Astrocyte (in vitro differentiated cells and primary cell): Measurements from ENCODE around the gene PIGQ. TPM values are rescaled to one million over a fixed set of nuclear protein-coding genes. Genes with fewer than 3 reads are reported as not detected.

Source experiments
- DNase-seq: peaks from one replicate; pipeline ENCODE4 v3.0.0-alpha.2; 2010; ENCODE audit warnings: low read depth
- FAIRE-seq: peaks from 2 replicates; lab custom pipeline; 2011; peaks lifted over from hg19 to GRCh38; lab: Jason Lieb, UNC
- H2AFZ ChIP-seq: 2 replicates; pipeline ENCODE4 v1.6.0; 2012; ENCODE audit warnings: low read depth, low read length, inconsistent platforms
- H3K27ac ChIP-seq: 2 replicates; pipeline ENCODE4 v1.5.1; 2011; ENCODE audit warnings: low read depth, low read length, inconsistent platforms
- H3K27me3 ChIP-seq: 2 replicates; pipeline ENCODE4 v1.6.0; 2011; ENCODE audit warnings: low read length, inconsistent platforms; ENCODE audit not compliant: insufficient read depth
- H3K36me3 ChIP-seq: 2 replicates; pipeline ENCODE4 v1.5.1; 2011; ENCODE audit warnings: low read length, inconsistent platforms; ENCODE audit not compliant: insufficient read depth
- H3K4me1 ChIP-seq: 2 replicates; pipeline ENCODE4 v1.5.1; 2011; ENCODE audit warnings: low read length, inconsistent platforms; ENCODE audit not compliant: insufficient read depth
- H3K4me2 ChIP-seq: 2 replicates; pipeline ENCODE4 v1.6.0; 2012; ENCODE audit warnings: low read length, inconsistent platforms
- H3K4me3 ChIP-seq: 2 replicates; pipeline ENCODE4 v1.5.1; 2011; ENCODE audit warnings: low read depth, mild to moderate bottlenecking, low read length, inconsistent platforms; ENCODE audit not compliant: insufficient read depth
- H3K79me2 ChIP-seq: 2 replicates; pipeline ENCODE4 v1.6.0; 2012; ENCODE audit warnings: mild to moderate bottlenecking, low read length, inconsistent platforms; ENCODE audit not compliant: insufficient read depth
- H3K9ac ChIP-seq: 2 replicates; pipeline ENCODE4 v1.6.0; 2012; ENCODE audit warnings: mild to moderate bottlenecking, low read length, inconsistent platforms
- H3K9me3 ChIP-seq: 2 replicates; pipeline ENCODE4 v1.5.1; 2012; ENCODE audit warnings: low read depth, mild to moderate bottlenecking, low read length, inconsistent platforms; ENCODE audit not compliant: insufficient read depth
- H4K20me1 ChIP-seq: 2 replicates; pipeline ENCODE4 v1.6.0; 2012; ENCODE audit warnings: low read length, inconsistent platforms; ENCODE audit not compliant: insufficient read depth
- H3K27ac Mint-ChIP-seq: one replicate; pipeline ENCODE4 v1.8.0; 2021; ENCODE audit warnings: mild to moderate bottlenecking, mixed read lengths; ENCODE audit not compliant: unreplicated experiment
- H3K27me3 Mint-ChIP-seq: one replicate; pipeline ENCODE4 v1.8.0; 2021; ENCODE audit warnings: low read depth, mixed read lengths; ENCODE audit not compliant: unreplicated experiment
- H3K36me3 Mint-ChIP-seq: one replicate; pipeline ENCODE4 v1.8.0; 2021; ENCODE audit warnings: low read depth, mixed read lengths; ENCODE audit not compliant: unreplicated experiment
- H3K4me1 Mint-ChIP-seq: one replicate; pipeline ENCODE4 v1.8.0; 2021; ENCODE audit warnings: low read depth, mixed read lengths; ENCODE audit not compliant: unreplicated experiment
- H3K4me3 Mint-ChIP-seq: one replicate; pipeline ENCODE4 v1.8.0; 2021; ENCODE audit warnings: mild to moderate bottlenecking, moderate library complexity, mixed read lengths; ENCODE audit not compliant: unreplicated experiment
- H3K9me3 Mint-ChIP-seq: one replicate; pipeline ENCODE4 v1.8.0; 2021; ENCODE audit warnings: mild to moderate bottlenecking, mixed read lengths; ENCODE audit not compliant: unreplicated experiment
- CTCF ChIP-seq: IDR thresholded peaks from 2 replicates; pipeline ENCODE4 v1.5.1; 2011; ENCODE audit warnings: low read depth, mild to moderate bottlenecking, inconsistent platforms, low read length, moderate library complexity; ENCODE audit not compliant: insufficient read depth
- EZH2 ChIP-seq: IDR thresholded peaks from 2 replicates; pipeline ENCODE4 v1.6.1; 2012; ENCODE audit warnings: mild to moderate bottlenecking, low read length, inconsistent platforms; ENCODE audit not compliant: insufficient read depth
- total RNA-seq: library from RNA; stranded (reverse); gene quantifications from 2 replicates; pipeline ENCODE4 v1.2.1, GENCODE V29; 2021

The PIGQ gene
- total RNA-seq, 1 donor from 2014 or later: 22.4 TPM

- no peak overlapping the region for H3K4me3 Mint-ChIP-seq
- FAIRE-seq: no peak
- Histone ChIP-seq H3K4me1 (no peaks in the 10 kb centered on the region), H3K79me2 (peaks cover 12% of the 10 kb centered on the region), H3K9me3 (no peaks in the 10 kb centered on the region), H2AFZ (no peak overlapping the region), H3K36me3 (peaks cover 5% of the 10 kb centered on the region), H3K4me3 (no peak overlapping the region), H4K20me1 (peaks cover 19% of the 10 kb centered on the region), H3K4me2 (no peak overlapping the region), H3K27ac (no peak overlapping the region), H3K9ac (no peak overlapping the region), H3K27me3 (no peaks in the 10 kb centered on the region)
- TF ChIP-seq EZH2 (no peak), CTCF (no peak)
- DNase-seq: no peak
- H3K9me3 Mint-ChIP-seq: no peaks in the 10 kb centered on the region
- H3K36me3 Mint-ChIP-seq: no peaks in the 10 kb centered on the region
- H3K27ac Mint-ChIP-seq: no peak overlapping the region
- no peaks in the 10 kb centered on the region for H3K27me3 Mint-ChIP-seq
- H3K4me1 Mint-ChIP-seq: peaks cover 5% of the 10 kb centered on the region
Measured at GRCh38 chr16:576823-577201, 7.0 kb downstream of the PIGQ start.

- peaks cover 11% of the 10 kb centered on the region for H4K20me1 ChIP-seq
- H3K4me1 ChIP-seq: no peaks in the 10 kb centered on the region
- H3K36me3 ChIP-seq: peaks cover 5% of the 10 kb centered on the region
- Mint-ChIP-seq H3K36me3 (no peaks in the 10 kb centered on the region), H3K27ac (no peak overlapping the region), H3K9me3 (no peaks in the 10 kb centered on the region), H3K4me1 (peaks cover 5% of the 10 kb centered on the region), H3K27me3 (no peaks in the 10 kb centered on the region), H3K4me3 (no peak overlapping the region)
- no peak overlapping the region for H2AFZ ChIP-seq
- no peaks in the 10 kb centered on the region for H3K9me3 ChIP-seq
- H3K4me3 ChIP-seq: no peak overlapping the region
- no peak overlapping the region for H3K4me2 ChIP-seq
- peaks cover 2% of the 10 kb centered on the region for H3K79me2 ChIP-seq
- no peak for DNase-seq
- FAIRE-seq: no peak
- no peaks in the 10 kb centered on the region for H3K27me3 ChIP-seq
- H3K9ac ChIP-seq: no peak overlapping the region
- H3K27ac ChIP-seq: no peak overlapping the region
- TF ChIP-seq EZH2: no peak
- TF ChIP-seq CTCF: no peak
Measured at GRCh38 chr16:577796-578195, 8.0 kb downstream of the PIGQ start.

- Mint-ChIP-seq H3K27me3 (no peaks in the 10 kb centered on the region), H3K4me1 (peaks cover 5% of the 10 kb centered on the region), H3K36me3 (no peaks in the 10 kb centered on the region), H3K27ac (no peak overlapping the region), H3K4me3 (no peak overlapping the region), H3K9me3 (no peaks in the 10 kb centered on the region)
- no peaks in the 10 kb centered on the region for H3K4me1 ChIP-seq
- no peaks in the 10 kb centered on the region for H3K79me2 ChIP-seq
- H2AFZ ChIP-seq: no peak overlapping the region
- H3K4me3 ChIP-seq: no peak overlapping the region
- TF ChIP-seq EZH2 (no peak), CTCF (no peak)
- no peak overlapping the region for H3K4me2 ChIP-seq
- DNase-seq (no peak), FAIRE-seq (no peak)
- peaks cover 10% of the 10 kb centered on the region for H4K20me1 ChIP-seq
- no peaks in the 10 kb centered on the region for H3K9me3 ChIP-seq
- peaks cover 5% of the 10 kb centered on the region for H3K36me3 ChIP-seq
- H3K9ac ChIP-seq: no peak overlapping the region
- no peaks in the 10 kb centered on the region for H3K27me3 ChIP-seq
- no peak overlapping the region for H3K27ac ChIP-seq
Measured at GRCh38 chr16:578232-578869, 8.6 kb downstream of the PIGQ start.
